Tibial artery (tissue), 4 donors: ENCODE data around the gene KRT28.

Experiments used
- DNase-seq, 2 donors: peaks; one replicate each; pipeline ENCODE4 v3.0.0-alpha.2; 2019
- H3K27ac ChIP-seq, 2 donors: fragments of 200-600 bp; sonication (generic) in 1 of 2; 1 replicate in 1 of 2; 2 replicates in 1 of 2; pipeline ENCODE4 v1.5.1; 2018 to 2019; ENCODE audit warnings: mild to moderate bottlenecking in 1 of 2
- H3K27me3 ChIP-seq, 2 donors: fragments of 200-600 bp; sonication (generic) in 1 of 2; one replicate each; pipeline versions ENCODE4 v1.5.1 to v1.6.0; 2016 to 2019
- H3K36me3 ChIP-seq, 3 donors: fragments of 200-600 bp; sonication (generic) in 2 of 3; one replicate each; pipeline ENCODE4 v1.5.1; 2016 to 2019; ENCODE audit warnings: mild to moderate bottlenecking in 2 of 3
- H3K4me1 ChIP-seq, 4 donors: fragments of 200-600 bp; sonication (generic) in 2 of 4; 1 replicate in 3 of 4; 2 replicates in 1 of 4; pipeline ENCODE4 v1.5.1; 2016 to 2019
- H3K4me3 ChIP-seq, 2 donors: fragments of 200-600 bp; sonication (generic) in 1 of 2; 1 replicate in 1 of 2; 2 replicates in 1 of 2; pipeline ENCODE4 v1.5.1; 2018 to 2019; ENCODE audit warnings: mild to moderate bottlenecking in 2 of 2
- H3K9me3 ChIP-seq, 3 donors: fragments of 200-600 bp; sonication (generic) in 1 of 3; one replicate each; pipeline ENCODE4 v1.5.1; 2016 to 2019
- CTCF ChIP-seq, 2 experiments: fragments of 200-600 bp in 1 of 2; fragments of 450-650 bp in 1 of 2; IDR thresholded peaks; one replicate each; pipeline ENCODE4 v1.5.1; 2017 to 2019; ENCODE audit warnings: antibody characterized with exemption in 2 of 2, mild to moderate bottlenecking in 1 of 2, moderate library complexity in 1 of 2
- intact Hi-C: fragments of 100-400 bp; cut with DNase I; formaldehyde crosslinking; loops from one replicate; pipeline ENCODE4 v1.15.0; 2023; ENCODE audit warnings: low total_unique reads

Gene KRT28

GRCh38 chr17:40841246-40841645, 41.5 kb upstream of the KRT28 start:
- H3K36me3 ChIP-seq = peaks cover 0 to 3% (median 0%) of the 10 kb centered on the region in 3 donors
- no peaks in the 10 kb centered on the region for H3K4me1 ChIP-seq
- no peaks in the 10 kb centered on the region for H3K9me3 ChIP-seq
- no peak for TF ChIP-seq CTCF (IDR thresholded peaks at IDR 0.05)
- no peak overlapping the region for H3K4me3 ChIP-seq
- DNase-seq = no peak
- no peak overlapping the region for H3K27ac ChIP-seq
- intact Hi-C loops = no loop called here
- peaks cover 0 to 3% of the 10 kb centered on the region in 2 donors for H3K27me3 ChIP-seq

DNA sequence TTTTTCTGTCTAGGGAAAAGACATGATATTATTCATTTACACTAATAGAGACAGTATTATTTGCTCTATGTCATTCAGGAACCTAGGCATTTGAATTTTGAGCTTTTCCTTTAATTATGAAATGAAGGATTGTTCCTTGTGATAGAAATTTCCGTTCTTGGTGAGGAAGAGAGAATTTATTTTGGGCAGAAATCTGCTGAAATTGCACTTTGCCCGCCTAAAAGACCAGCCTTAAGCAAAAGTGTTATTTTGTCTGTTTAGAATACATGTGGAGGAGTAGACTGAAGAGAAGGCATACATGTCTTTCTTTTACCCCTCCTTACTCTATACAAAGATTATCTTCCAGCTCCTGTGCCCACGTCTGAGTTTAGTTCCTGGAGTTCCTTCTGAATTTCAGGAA, 39.4 kb upstream of the KRT28 start:
- no peak overlapping the region for H3K4me3 ChIP-seq
- H3K9me3 ChIP-seq = no peaks in the 10 kb centered on the region
- no peak for DNase-seq
- intact Hi-C loops = no loop called here
- no peaks in the 10 kb centered on the region for H3K27me3 ChIP-seq
- TF ChIP-seq CTCF (IDR thresholded peaks at IDR 0.05) = no peak
- no peak overlapping the region for H3K27ac ChIP-seq
- no peaks in the 10 kb centered on the region for H3K4me1 ChIP-seq
- peaks cover 0 to 18% (median 0%) of the 10 kb centered on the region in 3 donors for H3K36me3 ChIP-seq

DNA sequence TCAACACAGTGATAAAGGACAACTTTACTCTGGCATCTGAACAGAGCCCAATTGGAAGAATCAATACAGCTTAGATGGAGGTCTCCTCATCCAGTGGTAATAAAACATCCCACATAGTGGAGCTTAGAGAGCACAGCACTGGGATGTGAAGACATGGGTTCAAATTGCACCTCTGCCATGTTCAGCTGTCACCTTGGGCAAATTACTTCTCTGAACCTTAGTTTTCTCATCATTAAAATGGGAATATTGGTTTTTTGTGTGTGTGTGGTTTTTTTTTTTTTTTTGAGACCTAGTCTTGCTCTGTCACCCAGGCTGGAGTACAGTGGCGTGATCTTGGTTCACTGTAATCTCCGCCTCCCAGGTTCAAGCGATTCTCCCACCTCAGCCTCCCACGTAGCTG, 36.3 kb upstream of the KRT28 start:
- Histone ChIP-seq H3K4me3 (no peak overlapping the region), H3K27me3 (no peaks in the 10 kb centered on the region), H3K9me3 (no peaks in the 10 kb centered on the region), H3K4me1 (no peaks in the 10 kb centered on the region), H3K36me3 (peaks cover 0 to 19% (median 0%) of the 10 kb centered on the region in 3 donors), H3K27ac (no peak overlapping the region)
- intact Hi-C loops = no loop called here
- DNase-seq = no peak
- TF ChIP-seq CTCF (IDR thresholded peaks at IDR 0.05) = no peak

DNA sequence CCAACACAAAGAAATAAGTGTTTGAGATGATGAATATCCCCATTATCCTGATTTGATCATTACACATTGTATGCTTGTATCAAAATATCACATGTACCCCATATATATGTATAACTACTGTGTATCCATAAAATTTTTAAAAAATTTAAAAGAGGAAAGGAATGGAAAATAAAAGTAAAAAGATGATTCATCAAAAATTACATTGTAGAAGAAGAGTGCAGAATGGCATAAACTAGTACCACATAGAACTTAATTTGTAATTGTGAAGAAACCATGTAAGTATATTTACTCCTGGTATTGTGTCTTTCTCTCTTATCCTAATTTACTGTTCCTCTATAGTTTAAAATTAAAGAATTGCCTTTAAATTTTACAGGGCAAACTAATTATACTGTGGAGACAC, 34.1 kb upstream of the KRT28 start:
- Histone ChIP-seq H3K9me3 (no peaks in the 10 kb centered on the region), H3K36me3 (peaks cover 0 to 19% (median 0%) of the 10 kb centered on the region in 3 donors), H3K4me1 (peaks cover 0 to 10% (median 2%) of the 10 kb centered on the region in 4 donors), H3K27ac (no peak overlapping the region), H3K4me3 (no peak overlapping the region), H3K27me3 (no peaks in the 10 kb centered on the region)
- no peak for DNase-seq
- TF ChIP-seq CTCF (IDR thresholded peaks at IDR 0.05) = no peak
- intact Hi-C loops = no loop called here

DNA sequence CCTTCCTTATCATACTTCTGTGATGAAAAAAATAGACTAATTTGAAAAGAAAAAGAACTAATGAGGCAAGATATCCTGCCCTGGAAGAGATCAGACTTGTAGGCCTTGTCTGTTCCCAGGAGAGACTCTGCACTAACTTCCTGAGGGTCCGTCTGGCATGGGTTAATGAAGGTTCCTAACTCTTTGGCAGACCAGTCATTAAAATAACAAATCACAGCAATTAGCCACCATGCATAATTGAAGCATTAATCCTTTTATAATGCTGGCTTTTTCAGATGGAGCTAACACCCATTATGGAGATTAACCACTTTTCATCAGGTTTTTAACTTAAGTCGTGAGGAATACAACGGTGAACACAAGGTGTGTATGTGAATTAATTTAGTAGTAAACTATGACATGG, 33.1 kb upstream of the KRT28 start:
- intact Hi-C loops = no loop called here
- peaks cover 0 to 19% (median 0%) of the 10 kb centered on the region in 3 donors for H3K36me3 ChIP-seq
- peaks cover 0 to 20% (median 5%) of the 10 kb centered on the region in 4 donors for H3K4me1 ChIP-seq
- DNase-seq = no peak
- H3K9me3 ChIP-seq = no peaks in the 10 kb centered on the region
- no peak for TF ChIP-seq CTCF (IDR thresholded peaks at IDR 0.05)
- peak overlapping the region; percentile 14 to 32 for H3K27ac ChIP-seq
- H3K27me3 ChIP-seq = no peaks in the 10 kb centered on the region
- no peak overlapping the region for H3K4me3 ChIP-seq
